Measurements from ENCODE around the gene SPAG16.
"Not testable (repeated sequence)": the region's sequence is repeated elsewhere in the genome, so short reads cannot be mapped to it uniquely, and the experiment has no call there.

The SPAG16 gene

DNA sequence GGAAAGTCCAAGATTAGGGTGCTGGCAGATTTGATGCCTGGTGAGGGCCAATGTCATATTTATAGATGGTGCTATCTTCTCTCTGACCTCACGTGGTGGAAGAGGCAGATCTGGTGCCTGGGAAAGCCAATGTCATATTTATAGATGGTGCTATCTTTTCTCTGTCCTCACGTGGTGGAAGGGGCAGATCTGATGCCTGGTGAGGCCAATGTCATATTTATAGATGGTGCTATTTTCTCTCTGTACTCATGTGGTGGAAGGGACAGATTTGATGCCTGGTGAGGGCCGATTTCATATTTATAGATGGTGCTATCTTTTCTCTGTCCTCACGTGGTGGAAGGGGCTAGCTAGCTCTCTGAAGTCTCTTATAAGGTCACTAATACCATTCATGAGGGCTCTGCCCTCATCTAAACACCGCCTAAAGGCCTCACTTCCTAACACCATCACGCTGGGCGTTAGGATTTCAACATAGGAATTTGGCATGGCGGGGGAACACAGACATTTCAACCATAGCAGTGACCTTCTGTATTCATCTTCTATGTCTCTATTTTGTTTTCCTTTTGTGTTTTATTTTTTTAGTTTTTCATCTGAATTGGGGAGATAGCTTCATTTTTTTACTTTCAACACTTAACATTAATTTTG, 278.4 kb downstream of the SPAG16 start:
- DNase-seq = no peak

DNA sequence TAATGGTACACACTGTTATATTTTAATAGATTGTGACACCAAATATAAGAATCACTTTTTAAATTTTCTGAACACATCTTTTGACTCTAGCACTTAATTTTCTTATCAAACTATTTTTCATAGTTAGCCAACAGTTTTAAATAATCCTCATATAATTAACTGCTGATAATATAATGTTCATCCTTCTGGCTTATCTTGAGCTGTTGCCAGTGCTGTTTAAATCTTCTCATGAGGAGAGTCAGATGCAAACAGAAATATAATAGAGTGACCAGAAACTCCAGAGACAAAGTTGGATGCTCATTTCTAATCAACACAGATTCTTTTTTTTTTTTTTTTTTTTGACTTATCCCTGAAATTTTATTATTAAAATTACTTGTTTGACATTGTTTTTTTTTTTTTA, 282.6 kb downstream of the SPAG16 start:
- no peak for DNase-seq

DNA sequence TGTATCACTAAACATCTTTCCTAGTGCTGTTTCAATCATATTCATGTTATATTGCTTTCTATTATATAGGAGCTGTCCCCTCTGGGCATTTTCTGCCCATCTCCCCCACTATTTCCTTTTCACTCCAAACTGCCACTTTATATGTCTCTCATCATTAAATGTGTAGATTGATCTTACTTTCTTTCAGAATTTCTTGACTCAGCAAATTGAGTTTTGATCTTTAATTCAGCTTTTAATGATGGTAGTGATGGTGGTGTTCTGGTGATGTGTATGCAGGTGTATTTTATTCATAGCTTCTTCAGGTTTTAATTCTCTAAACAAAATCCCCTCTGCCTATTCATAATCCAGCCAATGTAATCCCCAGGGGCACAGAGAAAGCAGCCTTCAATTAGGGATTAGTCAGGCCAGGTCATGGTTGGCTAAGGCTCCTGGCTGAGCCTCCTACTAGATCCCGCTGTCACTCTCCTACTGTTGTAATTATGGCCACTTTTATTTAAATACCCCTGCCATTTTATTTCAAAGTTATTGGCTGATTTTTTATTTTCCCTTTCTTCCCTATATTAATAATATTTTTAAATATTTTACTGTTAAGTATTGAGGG, 325.4 kb downstream of the SPAG16 start:
- no peak for DNase-seq

DNA sequence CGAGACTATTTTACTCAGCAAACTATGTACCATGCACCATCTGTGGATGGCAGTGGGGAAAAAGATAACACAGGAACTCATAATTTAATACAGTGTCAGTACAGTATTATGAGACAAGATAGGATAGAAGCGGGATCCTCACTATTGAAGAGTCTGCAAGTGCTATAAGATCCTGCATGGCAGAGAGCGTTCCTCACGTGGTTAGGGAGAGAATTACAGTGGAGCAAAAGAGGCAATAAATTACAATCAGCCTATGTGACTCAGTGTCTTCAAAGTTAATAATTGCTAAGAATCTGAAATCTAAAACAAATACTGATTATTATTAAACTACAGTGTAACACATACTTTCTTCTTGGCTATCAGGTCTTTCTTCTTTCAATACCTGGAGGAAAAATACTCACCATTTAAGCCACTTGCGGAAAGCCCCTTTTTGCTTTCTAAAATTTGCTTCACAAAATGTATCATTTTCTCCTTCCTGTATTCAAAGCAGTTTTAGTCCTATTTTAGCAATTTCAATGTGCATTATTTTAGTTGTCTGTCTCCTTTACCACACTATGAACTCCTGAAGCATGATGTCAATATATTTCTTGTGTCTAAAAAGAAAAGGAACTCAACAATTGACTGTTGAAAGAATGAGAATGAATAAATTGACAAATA, 342.9 kb downstream of the SPAG16 start:
- no peak for DNase-seq

DNA sequence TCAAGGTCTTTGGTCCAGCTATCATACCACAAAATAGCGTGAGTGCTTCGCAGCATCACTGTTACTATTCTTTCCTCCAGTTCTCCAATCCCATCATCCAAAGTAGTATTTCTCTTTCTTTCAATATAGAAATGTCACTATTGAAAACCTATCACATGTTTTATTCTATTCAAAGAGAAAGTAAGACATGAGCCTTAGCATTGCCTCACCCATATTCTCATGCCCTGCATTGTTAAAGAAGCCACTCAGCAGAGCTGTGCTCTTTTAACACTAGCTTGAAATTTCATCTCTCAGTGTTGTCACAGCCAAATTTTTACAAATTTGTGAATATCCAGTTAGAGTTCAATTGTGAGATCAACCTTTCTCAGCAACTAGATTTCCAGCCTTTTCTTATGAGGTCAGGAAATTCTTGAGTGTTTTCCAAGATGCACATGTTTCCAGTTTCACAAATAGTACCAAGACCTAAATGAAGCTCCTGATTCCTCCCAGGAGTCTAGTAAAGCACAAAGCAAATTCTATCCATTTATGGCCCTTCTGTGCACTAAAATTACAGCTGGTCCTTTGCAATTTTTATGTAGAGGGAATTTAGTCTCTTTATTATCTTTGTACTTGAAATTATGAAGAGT, 343.7 kb downstream of the SPAG16 start:
- no peak for DNase-seq

DNA sequence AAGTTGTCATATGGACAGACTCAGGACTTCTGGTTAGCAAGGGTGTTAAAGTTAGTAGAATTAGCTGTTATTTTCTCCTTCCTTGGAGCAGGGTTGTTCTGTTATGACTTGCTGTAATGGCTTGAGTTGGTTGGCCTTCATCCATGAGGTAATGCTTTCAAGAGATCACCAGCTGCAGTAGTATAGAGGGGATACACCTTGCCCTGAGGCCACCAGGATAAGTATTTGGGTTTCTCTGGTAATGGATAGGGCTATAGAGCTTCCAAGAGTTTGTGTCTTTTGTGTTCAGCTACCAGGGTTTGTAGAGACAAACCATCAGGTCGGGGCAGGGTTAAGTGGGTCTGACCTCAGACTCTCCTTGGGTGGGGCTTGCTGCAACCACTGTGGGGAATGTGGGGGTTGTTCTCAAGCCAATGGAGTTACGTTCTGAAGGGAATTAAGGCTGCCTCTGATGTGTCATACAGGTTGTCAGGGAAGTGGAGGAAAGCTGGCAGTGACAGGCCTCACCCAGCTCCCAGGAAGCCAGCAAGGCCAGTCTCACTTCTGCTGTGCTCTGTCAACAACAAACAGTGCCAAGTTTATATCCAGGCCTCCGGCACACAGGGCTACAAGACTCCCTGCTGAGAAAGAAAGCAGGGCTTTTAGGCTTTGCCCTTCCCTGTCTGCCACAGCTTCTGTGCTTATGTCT, 356.6 kb downstream of the SPAG16 start:
- no peak for DNase-seq

DNA sequence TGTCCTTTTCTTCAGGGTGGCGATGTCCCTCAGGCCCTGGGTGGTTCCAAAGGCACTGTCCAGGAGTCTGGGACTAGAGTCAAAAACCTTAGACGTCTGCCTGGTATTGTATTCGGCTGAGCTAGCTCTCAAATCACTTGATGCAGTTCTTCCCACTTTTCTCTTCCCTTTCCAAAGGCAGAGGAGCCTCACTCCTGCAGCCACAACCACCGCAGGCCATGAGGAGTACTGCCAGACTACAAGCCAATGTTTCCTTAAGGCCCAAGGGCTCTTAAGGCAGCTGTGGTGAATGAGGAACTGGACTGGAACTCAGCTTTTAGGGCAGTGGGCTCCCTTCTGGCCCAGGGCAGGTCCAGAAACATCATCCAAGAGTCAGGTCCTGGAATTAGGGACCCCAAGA, 360.7 kb downstream of the SPAG16 start:
- no peak for DNase-seq

DNA sequence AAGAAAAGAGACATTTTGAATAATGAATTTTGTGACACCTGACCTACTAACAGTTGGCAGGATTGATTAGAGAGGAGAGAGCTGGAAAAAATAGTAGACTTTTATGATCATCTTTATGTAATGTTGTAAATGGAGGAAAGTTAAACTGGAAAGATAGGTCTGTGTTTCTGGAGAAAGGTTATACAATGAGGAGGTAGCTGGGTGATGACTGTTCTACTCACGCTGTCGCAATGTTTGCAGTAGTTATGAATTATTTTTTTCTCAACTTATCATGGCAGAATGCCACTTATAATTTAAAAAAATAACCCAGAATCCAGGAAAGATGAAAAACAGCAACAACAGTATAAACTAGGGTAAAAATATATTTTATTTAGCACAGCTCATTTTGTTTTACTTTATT, 364.9 kb downstream of the SPAG16 start:
- no peak for DNase-seq

DNA sequence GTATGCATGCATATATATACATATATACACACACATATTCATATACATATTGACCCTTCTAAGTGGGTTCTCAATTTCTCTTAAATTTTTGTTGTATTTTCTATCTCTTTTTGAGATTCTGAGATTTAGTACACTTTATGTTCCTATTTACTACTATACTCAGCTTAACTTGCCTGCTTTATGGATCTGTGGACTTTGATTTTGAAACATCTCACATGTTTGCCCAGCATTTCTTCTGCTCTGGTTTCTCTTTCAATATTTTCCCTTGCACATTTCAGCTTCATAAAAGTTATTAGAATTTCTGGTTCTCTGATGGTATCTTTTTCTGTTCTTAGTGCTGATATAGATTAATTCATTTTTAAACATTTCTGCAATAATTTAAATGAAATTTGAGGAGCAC, 380.6 kb downstream of the SPAG16 start:
- DNase-seq = no peak

DNA sequence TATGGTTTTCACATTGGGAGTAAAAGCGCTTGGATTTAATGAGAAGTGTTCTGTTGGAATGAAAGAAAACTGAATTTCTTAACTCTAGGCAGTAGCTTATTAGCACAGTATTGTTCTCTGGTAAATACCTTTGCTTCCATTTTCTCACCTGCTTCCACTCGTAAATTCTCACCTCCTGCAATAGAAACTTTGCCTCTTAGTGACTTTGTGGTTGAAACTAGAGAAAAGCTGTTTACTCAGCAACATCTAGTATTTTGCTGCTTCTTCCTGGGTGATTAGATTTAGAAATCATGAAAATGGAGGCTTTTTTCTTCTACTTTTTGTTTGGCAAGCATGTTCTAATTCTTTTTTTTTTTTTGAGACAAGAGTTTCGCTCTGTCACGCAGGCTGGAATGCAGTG, 385.4 kb downstream of the SPAG16 start:
- DNase-seq = no peak

DNA sequence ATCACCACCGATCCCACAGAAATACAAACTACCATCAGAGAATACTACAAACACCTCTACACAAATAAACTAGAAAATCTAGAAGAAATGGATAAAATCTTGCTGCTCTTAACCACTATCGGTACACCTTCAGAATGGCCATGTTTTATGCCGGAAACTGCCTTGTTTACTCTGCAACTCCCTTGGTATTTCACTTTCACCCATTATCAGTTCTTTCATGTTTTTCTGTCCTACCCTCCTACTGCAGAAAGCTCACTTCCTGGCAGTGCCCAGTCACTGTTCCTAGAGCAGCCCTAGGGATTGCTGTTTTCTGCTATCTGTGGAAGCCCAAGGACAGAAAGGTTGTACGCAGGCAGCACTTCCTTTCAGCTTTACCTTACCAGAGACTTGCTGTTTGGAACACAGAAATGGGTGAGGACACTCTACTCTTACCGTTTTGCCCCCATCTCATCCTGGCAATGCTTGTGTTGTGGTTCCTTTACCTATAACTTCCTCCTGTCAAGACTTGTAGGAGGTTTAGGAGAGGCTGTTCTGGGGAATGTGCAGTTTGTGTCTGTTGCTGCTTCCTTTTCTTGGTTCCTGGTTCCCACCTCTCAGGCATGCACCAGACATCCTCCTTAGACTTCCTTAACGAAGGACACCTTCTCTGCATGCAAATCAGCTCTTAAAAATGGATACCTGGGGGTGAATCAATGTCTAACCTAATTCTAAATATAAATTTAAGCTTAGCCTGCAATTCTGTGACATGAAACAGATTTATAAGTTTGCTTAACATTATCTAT, 394.4 kb downstream of the SPAG16 start:
- DNase-seq = no peak

GRCh38 chr2:213679894-213680293, 395.6 kb downstream of the SPAG16 start:
- no peak for DNase-seq

GRCh38 chr2:213682276-213682675, 398.0 kb downstream of the SPAG16 start:
- no peak for DNase-seq

GRCh38 chr2:213688133-213688532, 403.9 kb downstream of the SPAG16 start:
- no peak for DNase-seq

GRCh38 chr2:213688825-213689224, 404.6 kb downstream of the SPAG16 start:
- not testable (repeated sequence) for DNase-seq

- no peak for DNase-seq
Measured at GRCh38 chr2:213689585-213689984, 405.3 kb downstream of the SPAG16 start.

- DNase-seq = no peak
Measured at GRCh38 chr2:213691351-213691750, 407.1 kb downstream of the SPAG16 start.

DNA sequence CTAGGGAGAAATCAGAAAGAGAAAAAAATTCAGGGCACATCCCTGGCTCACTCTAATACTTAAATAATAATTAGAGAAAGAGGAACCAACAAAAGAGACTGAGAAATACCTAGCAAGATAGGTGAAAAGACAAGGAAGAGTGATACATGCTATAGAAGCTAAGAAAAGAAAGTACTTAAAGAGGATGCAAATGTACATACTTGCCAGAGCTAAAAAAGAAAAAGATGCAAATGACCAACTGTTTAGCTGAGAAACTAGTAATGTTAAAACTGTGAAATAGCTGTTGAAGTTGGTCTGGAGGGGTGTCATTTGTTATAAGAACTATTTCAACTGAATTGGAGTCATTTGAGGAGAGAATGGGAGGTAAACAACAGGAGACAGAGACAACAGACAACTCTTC, 412.2 kb downstream of the SPAG16 start:
- no peak for DNase-seq

GRCh38 chr2:213701365-213701764, 417.1 kb downstream of the SPAG16 start:
- DNase-seq = not testable (repeated sequence)

- no peak for DNase-seq
Measured at GRCh38 chr2:213703406-213704098, 419.3 kb downstream of the SPAG16 start.

- DNase-seq = no peak
Measured at GRCh38 chr2:213710164-213710563, 425.9 kb downstream of the SPAG16 start.

DNA sequence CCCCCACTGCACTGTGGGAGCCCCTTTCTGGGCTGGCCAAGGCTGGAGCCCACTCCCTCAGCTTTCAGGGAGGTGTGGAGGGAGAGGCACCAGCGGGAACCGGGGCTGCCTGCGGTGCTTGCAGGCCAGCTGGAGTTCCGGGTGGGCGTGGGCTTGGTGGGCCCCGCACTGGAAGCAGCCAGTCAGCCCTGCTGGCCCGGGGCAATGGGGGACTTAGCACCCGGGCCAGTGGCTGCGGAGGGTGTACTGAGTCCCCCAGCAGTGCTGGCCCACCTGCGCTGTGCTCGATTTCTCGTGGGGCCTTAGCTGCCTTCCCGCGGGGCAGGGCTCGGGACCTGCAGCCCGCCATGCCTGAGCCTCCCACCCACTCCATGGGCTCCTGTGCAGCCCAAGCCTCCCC, 434.1 kb downstream of the SPAG16 start:
- DNase-seq = not testable (repeated sequence)

All from activated CD4-positive, alpha-beta T cell treated with anti-CD3 and anti-CD28 coated beads for 48 hours (primary cell).